ENCODE data around the gene FOXP2. TPM values are rescaled to one million over a fixed set of nuclear protein-coding genes. Genes with fewer than 3 reads are reported as not detected.

Gene FOXP2
- total RNA-seq, 1 experiment from 2014 or later, result 0.17 TPM

- ChIA-PET CTCF (interaction anchor here (0.6 kb wide), 1 partner anchor 100 kb away, joined by 4 read pairs; no protein-coding TSS in a partner anchor), POLR2A (no interaction called here)
- H3K36me3 Mint-ChIP-seq, result no peaks in the 10 kb centered on the region
- peaks cover 6% of the 10 kb centered on the region; the same call in 1 of the 2 replicates for H3K4me1 Mint-ChIP-seq
- TF ChIP-seq JAZF1 (CRISPR knock-in tag; IDR thresholded peaks at IDR 0.05), result no peak
- no peak for TF ChIP-seq CBFB (CRISPR knock-in tag; IDR thresholded peaks at IDR 0.05; ENCODE audit: low read depth)
- TF ChIP-seq SOX15 (CRISPR knock-in tag; IDR thresholded peaks at IDR 0.05), result no peak
- TF ChIP-seq IRF1 (CRISPR knock-in tag; IDR thresholded peaks at IDR 0.05), result no peak
- TF ChIP-seq ZNF512 (CRISPR knock-in tag; IDR thresholded peaks at IDR 0.05; ENCODE audit: borderline replicate concordance), result no peak
- no peak for TF ChIP-seq FOXP1 (CRISPR knock-in tag; IDR thresholded peaks at IDR 0.05; ENCODE audit: borderline replicate concordance)
- TF ChIP-seq MLX (CRISPR knock-in tag; IDR thresholded peaks at IDR 0.05), result no peak
- no peak for TF ChIP-seq ZNF423 (CRISPR knock-in tag; IDR thresholded peaks at IDR 0.05)
- TF ChIP-seq E2F1 (CRISPR knock-in tag; IDR thresholded peaks at IDR 0.05), result no peak
- no peak for TF ChIP-seq HMGA2 (CRISPR knock-in tag; IDR thresholded peaks at IDR 0.05)
- no peak for TF ChIP-seq E2F5 (CRISPR knock-in tag; IDR thresholded peaks at IDR 0.05)
- TF ChIP-seq ZNF263 (CRISPR knock-in tag; IDR thresholded peaks at IDR 0.05; ENCODE audit: low read depth), result no peak
- TF ChIP-seq ZBTB21 (CRISPR knock-in tag; IDR thresholded peaks at IDR 0.05; ENCODE audit: borderline replicate concordance), result no peak
- TF ChIP-seq ELF4 (CRISPR knock-in tag; IDR thresholded peaks at IDR 0.05; ENCODE audit: low read depth), result no peak
- TF ChIP-seq PRRX2 (CRISPR knock-in tag; IDR thresholded peaks at IDR 0.05), result no peak
- ATAC-seq (no peak), DNase-seq (ENCODE audit: low spot score) (no peak)
- H3K27me3 Mint-ChIP-seq (ENCODE audit: low read depth), result no peaks in the 10 kb centered on the region
- H3K4me3 Mint-ChIP-seq, result no peak overlapping the region
- no peaks in the 10 kb centered on the region; the same call in 1 of the 2 replicates for H3K9me3 Mint-ChIP-seq
- H3K27ac Mint-ChIP-seq, result no peak overlapping the region
Measured at GRCh38 chr7:114639451-114639850, 224.8 kb downstream of the FOXP2 start.

- CTCF ChIA-PET, result interaction anchor here (0.7 kb wide), 1 partner anchor 148 kb away, joined by 4 read pairs; no protein-coding TSS in a partner anchor
- no peak for ATAC-seq
Measured at GRCh38 chr7:114644455-114644854, 229.8 kb downstream of the FOXP2 start.

More at GRCh38 chr7:114644455-114644854, 229.8 kb downstream of the FOXP2 start:
- Mint-ChIP-seq H3K4me1 (peaks cover 21% of the 10 kb centered on the region), H3K9me3 (no peaks in the 10 kb centered on the region; the same call in 1 of the 2 replicates), H3K27ac (no peak overlapping the region), H3K27me3 (ENCODE audit: low read depth) (no peaks in the 10 kb centered on the region), H3K36me3 (no peaks in the 10 kb centered on the region), H3K4me3 (no peak overlapping the region)
- DNase-seq (ENCODE audit: low spot score), result no peak
- POLR2A ChIA-PET, result no interaction called here
- TF ChIP-seq TEAD4 (CRISPR knock-in tag; IDR thresholded peaks at IDR 0.05) (no peak), SMAD4 (CRISPR knock-in tag; IDR thresholded peaks at IDR 0.05) (no peak), IRF2 (CRISPR knock-in tag; IDR thresholded peaks at IDR 0.05; ENCODE audit: borderline replicate concordance, low read depth) (no peak), EMX1 (CRISPR knock-in tag; IDR thresholded peaks at IDR 0.05) (no peak), ATF3 (CRISPR knock-in tag; conservative IDR thresholded peaks at IDR 0.05) (no peak), ZMAT4 (CRISPR knock-in tag; IDR thresholded peaks at IDR 0.05) (no peak), SOX15 (CRISPR knock-in tag; IDR thresholded peaks at IDR 0.05) (no peak), E2F1 (CRISPR knock-in tag; IDR thresholded peaks at IDR 0.05) (no peak), NR1H2 (CRISPR knock-in tag; IDR thresholded peaks at IDR 0.05) (no peak), ATF6 (CRISPR knock-in tag; IDR thresholded peaks at IDR 0.05) (no peak), SP1 (CRISPR knock-in tag; conservative IDR thresholded peaks at IDR 0.05) (no peak)

All from WTC11 (cell line).